Large intestine (tissue), 3 donors: ENCODE data around the gene NFKB1. TPM values are rescaled to one million over a fixed set of nuclear protein-coding genes. Genes with fewer than 3 reads are reported as not detected.
A peak's percentile ranks its signal among the peaks of the same experiment; 100 is the strongest.
"Not testable (repeated sequence)": the region's sequence is repeated elsewhere in the genome, so short reads cannot be mapped to it uniquely, and the experiment has no call there.

Source experiments
- DNase-seq, 2 donors: peaks; one replicate each; pipeline versions ENCODE4 v3.0.0 to v3.0.0-alpha.2; 2013
- H3K27ac ChIP-seq: one replicate; pipeline ENCODE4 v1.5.1; 2013; ENCODE audit warnings: low read length
- H3K27me3 ChIP-seq: 2 replicates; pipeline ENCODE4 v1.6.1; 2013; ENCODE audit warnings: low read length; ENCODE audit not compliant: control insufficient read depth, insufficient read depth
- H3K36me3 ChIP-seq: 2 replicates; pipeline ENCODE4 v1.6.1; 2013; ENCODE audit warnings: low read length; ENCODE audit not compliant: control insufficient read depth, insufficient read depth
- H3K4me1 ChIP-seq: one replicate; pipeline ENCODE4 v1.6.1; 2013; ENCODE audit warnings: low read length; ENCODE audit not compliant: control insufficient read depth, insufficient read depth
- H3K4me3 ChIP-seq: one replicate; pipeline ENCODE4 v1.5.1; 2013; ENCODE audit warnings: low read length
- H3K9me3 ChIP-seq: one replicate; pipeline ENCODE4 v1.6.1; 2013; ENCODE audit warnings: mild to moderate bottlenecking, low read depth, low read length, moderate library complexity; ENCODE audit not compliant: control insufficient read depth
- WGBS: methylation state at CpG from one replicate; pipeline ENCODE4 v1.1.5; 2013; ENCODE audit warnings: low lambda C conversion rate; ENCODE audit not compliant: insufficient coverage; 5-methylcytosine and 5-hydroxymethylcytosine counted together
- polyA plus RNA-seq: library from polyadenylated mRNA; unstranded; fragments of 120-200 nt; gene quantifications from one replicate; pipeline ENCODE4 v1.2.1, GENCODE V29; 2013

The NFKB1 gene
- polyA plus RNA-seq, 1 donor: 26.3 TPM

DNA sequence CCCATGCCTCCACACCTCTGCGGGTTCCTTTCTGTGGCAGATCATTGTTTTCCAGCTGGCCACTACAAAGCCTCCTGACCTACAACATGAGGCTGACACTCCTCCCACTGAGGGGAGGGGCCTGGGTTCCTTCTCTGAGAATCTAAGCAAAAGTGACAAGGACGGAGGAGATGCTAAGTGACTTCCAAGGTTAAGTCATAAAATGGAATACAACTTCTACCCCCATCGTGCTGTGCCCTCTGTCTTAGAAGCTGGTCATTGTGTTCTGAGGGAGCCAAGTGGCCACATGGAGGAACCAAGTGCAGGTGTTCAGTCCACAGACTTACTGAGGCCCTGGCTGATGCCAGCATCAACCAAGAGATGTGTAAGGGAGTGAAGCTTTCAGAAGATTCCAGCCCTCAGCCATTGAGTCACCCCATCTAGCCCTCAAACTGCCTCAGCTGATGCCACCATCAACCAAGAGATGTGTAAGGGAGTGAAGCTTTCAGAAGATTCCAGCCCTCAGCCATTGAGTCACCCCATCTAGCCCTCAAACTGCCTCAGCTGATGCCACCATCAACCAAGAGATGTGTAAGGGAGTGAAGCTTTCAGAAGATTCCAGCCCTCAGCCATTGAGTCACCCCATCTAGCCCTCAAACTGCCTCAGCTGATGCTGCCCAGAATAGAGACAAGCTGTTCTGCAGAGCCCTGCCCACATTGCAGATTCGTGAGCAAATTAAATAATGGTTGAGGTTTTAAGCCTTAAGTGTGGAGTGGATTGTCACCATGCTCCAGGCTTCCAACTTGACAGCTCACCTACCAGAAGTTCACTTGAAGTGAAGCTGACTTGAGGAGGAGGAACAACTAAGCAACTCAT lies 118.8 kb downstream of the NFKB1 start:
- peak in 1 of 2 donors; percentile 22 for DNase-seq
- 80% methylated on average over 1 of the region's 4 CpGs for WGBS
- peak overlapping the region; percentile 73 for H3K27ac ChIP-seq

GRCh38 chr4:102620697-102621497 lies 119.7 kb downstream of the NFKB1 start:
- peak; percentile 86 to 95 for DNase-seq
- H3K36me3 ChIP-seq: peaks cover 9% of the 10 kb centered on the region
- no peaks in the 10 kb centered on the region for H3K27me3 ChIP-seq
- peak overlapping the region; percentile 10 for H3K4me3 ChIP-seq
- H3K4me1 ChIP-seq: peaks cover 15% of the 10 kb centered on the region
- no peaks in the 10 kb centered on the region for H3K9me3 ChIP-seq
- peak overlapping the region; percentile 73 for H3K27ac ChIP-seq
- WGBS: 50% methylated on average over 2 of the region's 8 CpGs

More for the DNA sequence above, 118.8 kb downstream of the NFKB1 start:
- H3K36me3 ChIP-seq: peaks cover 13% of the 10 kb centered on the region
- H3K9me3 ChIP-seq, H3K4me1 ChIP-seq, H3K4me3 ChIP-seq, H3K27me3 ChIP-seq: not testable (repeated sequence)

GRCh38 chr4:102623622-102624021 lies 122.5 kb downstream of the NFKB1 start:
- Histone ChIP-seq H3K4me1 (peaks cover 15% of the 10 kb centered on the region), H3K27ac (no peak overlapping the region), H3K27me3 (no peaks in the 10 kb centered on the region), H3K4me3 (no peak overlapping the region), H3K36me3 (no peaks in the 10 kb centered on the region), H3K9me3 (no peaks in the 10 kb centered on the region)
- WGBS: 71% methylated on average over 1 of the region's 5 CpGs
- peak in 1 of 2 donors; percentile 32 for DNase-seq

- no peak overlapping the region for H3K4me3 ChIP-seq
- no peak for DNase-seq
- H3K27ac ChIP-seq: peak overlapping the region; percentile 13
- no peaks in the 10 kb centered on the region for H3K9me3 ChIP-seq
- H3K27me3 ChIP-seq: no peaks in the 10 kb centered on the region
- H3K4me1 ChIP-seq: peaks cover 15% of the 10 kb centered on the region
- no peaks in the 10 kb centered on the region for H3K36me3 ChIP-seq
- WGBS: 94% methylated on average over 2 of the region's 4 CpGs
These were observed 123.3 kb downstream of the NFKB1 start for GRCh38 chr4:102624505-102624904.

- peaks cover 15% of the 10 kb centered on the region for H3K4me1 ChIP-seq
- no peak overlapping the region for H3K4me3 ChIP-seq
- no peaks in the 10 kb centered on the region for H3K36me3 ChIP-seq
- H3K27me3 ChIP-seq: no peaks in the 10 kb centered on the region
- H3K27ac ChIP-seq: peak overlapping the region; percentile 13
- WGBS: 96% methylated on average over 1 of the region's 3 CpGs
- DNase-seq: peak in 1 of 2 donors; percentile 44
- no peaks in the 10 kb centered on the region for H3K9me3 ChIP-seq
These were observed 124.2 kb downstream of the NFKB1 start for GRCh38 chr4:102625232-102625930.

DNA sequence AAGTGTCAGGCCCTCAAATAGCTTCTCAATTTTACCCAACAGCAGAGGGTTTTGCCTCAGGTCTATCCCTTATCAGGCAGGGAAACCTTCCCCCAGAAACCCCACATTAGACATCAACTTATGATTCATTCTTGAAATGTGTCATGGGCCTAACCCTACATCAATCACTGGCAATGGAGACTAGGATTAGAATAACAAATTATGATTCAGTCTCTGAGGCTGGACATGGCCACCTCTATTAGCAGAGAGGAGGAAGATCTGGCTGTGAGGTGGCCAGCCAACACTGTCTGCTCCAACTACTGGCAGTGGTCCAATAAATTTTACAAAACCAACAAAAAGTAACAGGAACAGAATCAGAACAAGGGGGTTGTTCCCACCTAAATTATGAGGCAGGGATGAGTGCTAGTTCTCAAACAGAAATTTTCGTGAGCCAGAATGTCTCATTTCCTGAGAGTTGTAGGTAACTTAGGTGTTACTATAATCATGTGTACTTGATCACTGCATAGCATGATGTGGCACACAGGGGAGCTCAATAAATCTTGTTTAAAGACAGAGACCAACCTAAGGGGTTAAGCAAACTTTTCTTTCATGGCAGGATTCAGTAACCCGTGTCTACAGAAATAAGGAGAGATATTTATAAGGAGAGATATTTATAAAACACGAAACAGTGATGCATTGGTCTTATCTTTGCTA lies 126.8 kb downstream of the NFKB1 start:
- 80% methylated on average over 2 of the region's 3 CpGs for WGBS
- no peak for DNase-seq
- H3K4me1 ChIP-seq: peaks cover 16% of the 10 kb centered on the region
- peaks cover 4% of the 10 kb centered on the region for H3K36me3 ChIP-seq
- H3K27ac ChIP-seq: no peak overlapping the region
- no peak overlapping the region for H3K4me3 ChIP-seq
- no peaks in the 10 kb centered on the region for H3K27me3 ChIP-seq
- H3K9me3 ChIP-seq: no peaks in the 10 kb centered on the region

DNA sequence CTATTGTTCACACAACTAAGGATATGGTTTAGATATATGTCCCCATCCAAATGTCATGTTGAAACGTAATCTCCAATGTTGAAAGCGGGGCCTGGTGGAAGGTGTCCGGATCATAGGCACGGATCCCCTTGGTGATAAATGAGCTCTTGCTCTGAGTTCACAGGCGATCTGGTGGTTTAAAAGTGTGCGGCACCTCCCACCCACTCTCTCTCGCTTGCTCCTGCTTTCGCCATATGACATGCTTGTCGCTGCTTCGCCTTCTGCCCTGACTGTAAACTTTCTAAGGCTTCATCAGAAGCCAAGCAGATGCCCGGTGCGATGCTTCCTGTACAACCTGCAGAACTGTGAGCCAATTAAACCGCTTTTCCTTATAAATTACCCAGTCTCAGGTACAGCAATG lies 128.5 kb downstream of the NFKB1 start:
- Histone ChIP-seq H3K27me3 (no peaks in the 10 kb centered on the region), H3K4me3 (no peak overlapping the region), H3K9me3 (no peaks in the 10 kb centered on the region), H3K36me3 (peaks cover 11% of the 10 kb centered on the region), H3K27ac (no peak overlapping the region), H3K4me1 (peaks cover 13% of the 10 kb centered on the region)
- DNase-seq: no peak
- 60% methylated on average over 2 of the region's 13 CpGs for WGBS

DNA sequence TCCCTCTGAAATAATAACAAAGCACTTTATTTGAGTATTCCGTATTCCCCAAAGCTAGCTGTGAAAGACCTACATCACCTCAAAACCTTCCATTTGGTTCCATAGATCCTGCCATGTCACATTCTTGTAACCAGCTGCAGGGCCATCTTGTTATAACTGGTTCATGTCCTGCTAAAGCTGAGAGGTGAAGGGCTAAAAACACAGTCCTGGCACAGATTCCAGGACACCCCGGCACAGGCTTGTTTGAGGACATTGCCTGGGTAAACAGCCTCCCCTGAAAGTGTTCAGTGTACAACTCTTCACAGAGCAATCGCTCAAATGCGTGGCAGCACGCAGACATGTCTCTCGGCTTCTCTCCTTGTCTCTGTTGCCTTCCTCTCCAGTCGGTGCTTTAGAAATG lies 130.5 kb downstream of the NFKB1 start:
- Histone ChIP-seq H3K27me3 (no peaks in the 10 kb centered on the region), H3K4me3 (no peak overlapping the region), H3K36me3 (peaks cover 11% of the 10 kb centered on the region), H3K9me3 (no peaks in the 10 kb centered on the region), H3K4me1 (peaks cover 4% of the 10 kb centered on the region), H3K27ac (no peak overlapping the region)
- DNase-seq: no peak
- 100% methylated on average over 1 of the region's 7 CpGs for WGBS

DNA sequence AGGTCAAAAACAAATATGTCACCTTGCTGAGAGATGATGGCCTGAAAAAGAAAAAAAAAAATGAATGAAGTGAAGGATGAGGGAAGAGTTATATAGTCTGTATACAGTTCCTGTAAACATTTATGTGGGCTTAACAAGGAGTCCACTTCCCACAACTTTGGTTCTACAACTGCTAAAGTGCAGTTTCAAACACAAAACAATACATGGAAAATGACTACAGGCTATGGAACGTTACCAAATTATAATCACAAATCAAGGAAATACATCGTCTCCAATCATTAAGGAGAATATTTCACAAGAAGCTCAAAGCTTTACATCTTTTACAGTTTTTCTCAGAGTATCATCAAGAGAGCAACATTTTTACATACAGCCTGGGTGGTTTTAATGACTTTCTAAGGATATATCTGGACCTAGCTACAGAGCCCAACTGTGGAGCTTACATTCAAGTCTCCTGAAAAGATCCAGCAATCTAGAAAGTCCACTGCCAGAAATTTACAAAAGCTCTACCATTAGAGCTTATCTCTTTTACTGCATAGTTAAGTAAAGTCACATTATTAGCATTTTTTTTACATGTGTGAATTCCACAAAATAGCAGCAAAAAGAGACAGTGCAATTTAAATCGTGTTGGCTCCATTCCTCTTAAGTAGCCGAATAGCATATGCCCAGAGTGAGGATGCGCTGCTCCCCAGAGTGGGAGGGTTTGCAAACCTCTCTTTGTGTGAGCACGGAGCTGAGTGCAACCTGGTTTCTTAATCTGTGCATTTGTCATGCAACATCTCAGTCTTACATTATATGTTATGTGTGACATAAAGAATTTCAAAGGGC lies 131.3 kb downstream of the NFKB1 start:
- Histone ChIP-seq H3K9me3 (no peaks in the 10 kb centered on the region), H3K36me3 (peaks cover 11% of the 10 kb centered on the region), H3K4me1 (peaks cover 4% of the 10 kb centered on the region), H3K27me3 (no peaks in the 10 kb centered on the region), H3K27ac (no peak overlapping the region), H3K4me3 (no peak overlapping the region)
- DNase-seq: no peak
- 80% methylated on average over 1 of the region's 6 CpGs for WGBS
